WERI-Rb-1 (cell line): ENCODE results near the gene ITGA11.

Source experiments
- DNase-seq: peaks from one replicate; pipeline ENCODE4 v3.0.0-alpha.2; 2020
- H3K27ac ChIP-seq: fragments of 250-450 bp; sonication (Bioruptor Pico); 2 replicates; pipeline ENCODE4 v1.5.1; 2020; ENCODE audit warnings: mild to moderate bottlenecking, moderate library complexity
- H3K27me3 ChIP-seq: fragments of 250-450 bp; sonication (Bioruptor Pico); 2 replicates; pipeline ENCODE4 v1.5.1; 2021; ENCODE audit warnings: mild to moderate bottlenecking, low read depth, moderate library complexity; ENCODE audit not compliant: insufficient read depth, severe bottlenecking
- H3K36me3 ChIP-seq: fragments of 250-450 bp; sonication (Bioruptor Pico); 2 replicates; pipeline ENCODE4 v1.5.1; 2020; ENCODE audit warnings: mild to moderate bottlenecking, moderate library complexity
- H3K4me3 ChIP-seq: 2 replicates; pipeline ENCODE4 v1.5.1; 2011; ENCODE audit warnings: low read depth, mild to moderate bottlenecking, control low read depth, low read length
- H3K9me3 ChIP-seq: fragments of 250-450 bp; sonication (Bioruptor Pico); 2 replicates; pipeline ENCODE4 v1.5.1; 2021; ENCODE audit warnings: mild to moderate bottlenecking, moderate library complexity; ENCODE audit not compliant: severe bottlenecking
- TF ChIP-seq, protein P1 (sequence below): IDR thresholded peaks from 2 replicates; pipeline ENCODE4 v1.5.1; 2011; ENCODE audit warnings: low read depth, mild to moderate bottlenecking, control low read depth, inconsistent platforms, low read length

Gene ITGA11

DNA sequence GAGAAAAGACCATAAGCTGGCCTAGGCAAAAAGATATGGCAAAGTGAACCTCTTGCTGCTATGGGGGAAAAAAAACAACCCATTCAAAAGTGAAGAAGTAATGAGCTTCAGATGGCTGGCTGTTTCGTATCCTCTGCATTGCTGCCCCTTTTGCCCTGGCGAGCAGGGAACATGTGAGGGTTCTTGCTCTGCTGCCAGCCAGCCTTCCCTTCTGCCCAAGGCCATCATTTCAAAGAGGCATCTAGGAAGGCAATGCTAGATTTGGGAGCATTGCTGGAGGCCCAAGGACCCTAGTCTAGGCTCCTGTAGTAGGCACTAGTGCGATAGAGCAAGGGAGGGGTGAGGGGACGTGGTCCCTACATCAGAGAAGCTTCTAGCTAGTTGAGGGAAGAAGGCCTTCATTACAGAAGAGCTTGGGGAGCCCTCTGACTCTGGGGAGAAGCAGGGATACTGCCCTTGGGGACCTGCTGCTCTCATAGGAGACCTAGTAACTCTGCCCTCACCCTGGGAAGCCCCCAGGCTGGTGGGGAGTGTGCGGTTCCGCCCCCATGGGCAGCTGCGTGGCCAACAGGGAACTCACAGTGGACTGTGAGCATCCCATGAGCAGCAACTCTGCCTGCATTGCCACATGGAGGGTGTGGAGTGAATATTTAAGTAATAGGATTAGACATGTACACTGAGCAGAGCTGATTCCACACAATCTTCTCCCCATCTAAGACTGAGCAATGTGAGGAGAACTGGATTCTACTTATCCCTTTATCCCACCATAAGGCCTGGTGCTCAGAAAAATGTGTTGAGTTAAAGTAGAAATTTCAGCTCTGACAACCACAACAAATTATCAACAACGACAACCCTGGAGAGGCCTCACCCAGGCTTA, 21.3 kb downstream of the ITGA11 start:
- TF ChIP-seq, protein P1, sequence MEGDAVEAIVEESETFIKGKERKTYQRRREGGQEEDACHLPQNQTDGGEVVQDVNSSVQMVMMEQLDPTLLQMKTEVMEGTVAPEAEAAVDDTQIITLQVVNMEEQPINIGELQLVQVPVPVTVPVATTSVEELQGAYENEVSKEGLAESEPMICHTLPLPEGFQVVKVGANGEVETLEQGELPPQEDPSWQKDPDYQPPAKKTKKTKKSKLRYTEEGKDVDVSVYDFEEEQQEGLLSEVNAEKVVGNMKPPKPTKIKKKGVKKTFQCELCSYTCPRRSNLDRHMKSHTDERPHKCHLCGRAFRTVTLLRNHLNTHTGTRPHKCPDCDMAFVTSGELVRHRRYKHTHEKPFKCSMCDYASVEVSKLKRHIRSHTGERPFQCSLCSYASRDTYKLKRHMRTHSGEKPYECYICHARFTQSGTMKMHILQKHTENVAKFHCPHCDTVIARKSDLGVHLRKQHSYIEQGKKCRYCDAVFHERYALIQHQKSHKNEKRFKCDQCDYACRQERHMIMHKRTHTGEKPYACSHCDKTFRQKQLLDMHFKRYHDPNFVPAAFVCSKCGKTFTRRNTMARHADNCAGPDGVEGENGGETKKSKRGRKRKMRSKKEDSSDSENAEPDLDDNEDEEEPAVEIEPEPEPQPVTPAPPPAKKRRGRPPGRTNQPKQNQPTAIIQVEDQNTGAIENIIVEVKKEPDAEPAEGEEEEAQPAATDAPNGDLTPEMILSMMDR = no peak
- no peaks in the 10 kb centered on the region for H3K36me3 ChIP-seq
- H3K27me3 ChIP-seq = no peaks in the 10 kb centered on the region
- DNase-seq = peak; percentile 38
- no peaks in the 10 kb centered on the region for H3K9me3 ChIP-seq
- no peak overlapping the region for H3K4me3 ChIP-seq
- peak overlapping the region; percentile 53 for H3K27ac ChIP-seq

DNA sequence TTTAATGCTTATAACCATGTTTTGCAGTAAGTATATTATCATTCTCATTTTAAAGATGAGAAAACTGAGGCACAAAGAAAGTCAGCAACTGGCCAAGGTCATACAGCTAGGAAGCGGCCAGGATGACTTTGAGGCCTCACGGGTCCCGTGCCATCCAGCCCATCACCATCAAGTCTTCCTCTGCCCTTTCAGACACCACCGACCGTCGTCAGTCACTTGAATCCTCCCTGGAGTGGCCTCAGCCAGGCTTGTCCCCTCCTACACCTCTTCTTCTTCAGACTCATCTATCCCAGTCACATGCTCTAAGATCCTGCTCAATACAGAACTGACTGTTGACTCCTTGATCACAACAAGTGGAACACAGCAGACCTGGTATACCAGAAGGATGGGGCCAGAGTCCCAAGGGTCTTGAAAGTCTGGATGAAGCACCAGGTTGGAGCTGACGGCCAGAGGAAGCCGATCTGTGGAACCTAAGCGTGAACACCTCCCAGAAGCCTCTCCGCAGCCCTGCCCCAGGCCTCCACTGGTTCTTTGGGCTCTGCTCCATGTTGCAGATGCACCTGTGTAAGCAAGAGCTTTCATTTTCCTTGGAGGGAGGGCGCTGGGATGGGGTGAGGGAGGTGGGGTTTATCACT, 22.1 kb downstream of the ITGA11 start:
- TF ChIP-seq, protein P1 = no peak
- no peak for DNase-seq
- H3K4me3 ChIP-seq = no peak overlapping the region
- H3K9me3 ChIP-seq = no peaks in the 10 kb centered on the region
- H3K27me3 ChIP-seq = no peaks in the 10 kb centered on the region
- H3K36me3 ChIP-seq = no peaks in the 10 kb centered on the region
- no peak overlapping the region for H3K27ac ChIP-seq

DNA sequence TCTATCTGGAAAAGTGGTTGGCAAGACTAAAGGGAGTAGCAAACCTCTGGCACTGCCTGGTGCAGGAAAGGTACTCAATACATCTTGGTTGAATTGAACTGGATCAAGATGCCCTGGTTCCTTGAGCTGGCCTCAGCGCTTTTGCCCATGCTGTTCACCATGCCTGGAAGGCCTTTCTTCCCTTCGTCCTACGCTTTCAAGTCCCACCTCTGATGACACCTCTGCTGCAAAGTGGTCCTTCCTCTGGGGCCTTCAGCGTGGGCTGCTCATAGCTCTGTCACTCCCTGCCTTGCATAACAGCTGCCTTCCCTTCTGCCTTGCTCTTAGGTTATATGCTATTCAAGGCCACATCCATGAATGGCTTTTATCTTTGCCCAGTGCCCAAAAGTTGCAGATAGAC, 23.0 kb downstream of the ITGA11 start:
- H3K9me3 ChIP-seq = no peaks in the 10 kb centered on the region
- no peaks in the 10 kb centered on the region for H3K27me3 ChIP-seq
- no peak overlapping the region for H3K4me3 ChIP-seq
- no peak for DNase-seq
- no peak overlapping the region for H3K27ac ChIP-seq
- H3K36me3 ChIP-seq = no peaks in the 10 kb centered on the region
- TF ChIP-seq, protein P1 = no peak

- no peak for DNase-seq
Observed at GRCh38 chr15:68407886-68408881, 23.8 kb downstream of the ITGA11 start.

More at GRCh38 chr15:68407886-68408881, 23.8 kb downstream of the ITGA11 start:
- H3K36me3 ChIP-seq = no peaks in the 10 kb centered on the region
- no peaks in the 10 kb centered on the region for H3K9me3 ChIP-seq
- TF ChIP-seq, protein P1 = no peak
- no peak overlapping the region for H3K27ac ChIP-seq
- no peak overlapping the region for H3K4me3 ChIP-seq
- H3K27me3 ChIP-seq = no peaks in the 10 kb centered on the region
